T-helper 2 cell treated with Interferon-gamma antibody and Interleukin-4, amounts not matched to agents 100 ng/mL and 5 ng/mL, for 36 hours (primary cell): Measurements from ENCODE around the gene RHEB. TPM values are rescaled to one million over a fixed set of nuclear protein-coding genes. Genes with fewer than 3 reads are reported as not detected.

Experiments used
- intact Hi-C: fragments of 100-400 bp; cut with micrococcal nuclease; formaldehyde crosslinking; loops from one replicate; pipeline ENCODE4 v1.15.1; 2023
- total RNA-seq: library from RNA; stranded (reverse); gene quantifications from 2 replicates; pipeline ENCODE4 v1.2.3, GENCODE V29; 2022

RHEB gene
- total RNA-seq, 1 donor from 2014 or later, result 71.1 TPM

- intact Hi-C loops, result no loop called here
These were observed 85.8 kb downstream of the RHEB start for GRCh38 chr7:151433721-151434400.

- intact Hi-C loops, result no loop called here
These were observed 86.8 kb downstream of the RHEB start for GRCh38 chr7:151432658-151433521.

- intact Hi-C loops, result no loop called here
These were observed 87.9 kb downstream of the RHEB start for GRCh38 chr7:151431768-151432311.

GRCh38 chr7:151431281-151431767 is 88.4 kb downstream of the RHEB start:
- intact Hi-C loops, result no loop called here

- intact Hi-C loops, result loop anchor here (1.0 kb wide), 1 partner anchor 62 kb away; no protein-coding TSS in a partner anchor
These were observed 89.1 kb downstream of the RHEB start for GRCh38 chr7:151430391-151431205.

- intact Hi-C loops, result loop anchor here (1.0 kb wide), 1 partner anchor 61 kb away; no protein-coding TSS in a partner anchor
These were observed 89.9 kb downstream of the RHEB start for GRCh38 chr7:151429560-151430331.

GRCh38 chr7:151429237-151429559 is 90.5 kb downstream of the RHEB start:
- intact Hi-C loops, result no loop called here

- intact Hi-C loops, result no loop called here
These were observed 91.1 kb downstream of the RHEB start for GRCh38 chr7:151428378-151429236.

GRCh38 chr7:151427705-151428377 is 91.9 kb downstream of the RHEB start:
- intact Hi-C loops, result no loop called here

GRCh38 chr7:151426904-151427704 is 92.6 kb downstream of the RHEB start:
- intact Hi-C loops, result no loop called here

GRCh38 chr7:151426441-151426903 is 93.2 kb downstream of the RHEB start:
- intact Hi-C loops, result no loop called here

- intact Hi-C loops, result no loop called here
These were observed 93.8 kb downstream of the RHEB start for GRCh38 chr7:151425670-151426440.

- intact Hi-C loops, result no loop called here
These were observed 94.9 kb downstream of the RHEB start for GRCh38 chr7:151424799-151425198.

- intact Hi-C loops, result no loop called here
These were observed 95.8 kb downstream of the RHEB start for GRCh38 chr7:151423936-151424335.

- intact Hi-C loops, result no loop called here
These were observed 96.5 kb downstream of the RHEB start for GRCh38 chr7:151423226-151423625.

GRCh38 chr7:151422212-151422611 is 97.5 kb downstream of the RHEB start:
- intact Hi-C loops, result no loop called here

- intact Hi-C loops, result no loop called here
These were observed 99.6 kb downstream of the RHEB start for GRCh38 chr7:151420144-151420543.
